Tibial nerve (tissue), 4 donors: ENCODE data around the gene PRXL2A.

Experiments
- EP300 ChIP-seq, 2 donors: sonication (generic); formaldehyde crosslinking; IDR thresholded peaks; one replicate each; pipeline ENCODE4 v1.6.1; 2017; ENCODE audit warnings: antibody characterized with exemption in 2 of 2, mild to moderate bottlenecking in 1 of 2
- TF ChIP-seq, protein P1 (sequence below), 5 experiments: fragments of 200-600 bp in 3 of 5; fragments of 450-650 bp in 2 of 5; sonication (generic) in 3 of 5; IDR thresholded peaks; one replicate each; pipeline ENCODE4 v1.5.1; 2016 to 2019; ENCODE audit warnings: antibody characterized with exemption in 5 of 5, mild to moderate bottlenecking in 3 of 5, moderate library complexity in 2 of 5

DNA sequence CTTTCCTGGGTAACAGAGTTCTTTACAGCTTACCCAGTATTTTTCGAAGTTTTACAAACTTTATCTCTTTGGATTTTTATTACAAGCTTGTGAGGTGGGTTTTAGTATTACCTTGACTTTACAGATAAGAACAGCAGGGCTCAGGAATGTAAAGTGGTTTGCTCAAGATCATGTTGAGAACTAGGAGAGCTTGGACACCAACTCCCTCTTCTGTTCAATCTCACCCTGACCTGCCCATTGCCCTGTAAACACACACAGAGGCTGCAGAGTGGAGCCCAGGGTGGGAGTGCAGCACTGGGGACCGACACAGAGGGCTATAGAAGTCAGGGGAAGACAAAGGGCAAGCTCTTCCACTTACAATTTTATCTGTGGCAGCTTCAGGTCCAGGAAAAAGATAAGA, 41.2 kb downstream of the PRXL2A start:
- TF ChIP-seq, protein P1, sequence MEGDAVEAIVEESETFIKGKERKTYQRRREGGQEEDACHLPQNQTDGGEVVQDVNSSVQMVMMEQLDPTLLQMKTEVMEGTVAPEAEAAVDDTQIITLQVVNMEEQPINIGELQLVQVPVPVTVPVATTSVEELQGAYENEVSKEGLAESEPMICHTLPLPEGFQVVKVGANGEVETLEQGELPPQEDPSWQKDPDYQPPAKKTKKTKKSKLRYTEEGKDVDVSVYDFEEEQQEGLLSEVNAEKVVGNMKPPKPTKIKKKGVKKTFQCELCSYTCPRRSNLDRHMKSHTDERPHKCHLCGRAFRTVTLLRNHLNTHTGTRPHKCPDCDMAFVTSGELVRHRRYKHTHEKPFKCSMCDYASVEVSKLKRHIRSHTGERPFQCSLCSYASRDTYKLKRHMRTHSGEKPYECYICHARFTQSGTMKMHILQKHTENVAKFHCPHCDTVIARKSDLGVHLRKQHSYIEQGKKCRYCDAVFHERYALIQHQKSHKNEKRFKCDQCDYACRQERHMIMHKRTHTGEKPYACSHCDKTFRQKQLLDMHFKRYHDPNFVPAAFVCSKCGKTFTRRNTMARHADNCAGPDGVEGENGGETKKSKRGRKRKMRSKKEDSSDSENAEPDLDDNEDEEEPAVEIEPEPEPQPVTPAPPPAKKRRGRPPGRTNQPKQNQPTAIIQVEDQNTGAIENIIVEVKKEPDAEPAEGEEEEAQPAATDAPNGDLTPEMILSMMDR (IDR thresholded peaks at IDR 0.05): no peak
- no peak for TF ChIP-seq EP300 (IDR thresholded peaks at IDR 0.05)
